ENCODE results near the gene APP.

Gene APP

DNA sequence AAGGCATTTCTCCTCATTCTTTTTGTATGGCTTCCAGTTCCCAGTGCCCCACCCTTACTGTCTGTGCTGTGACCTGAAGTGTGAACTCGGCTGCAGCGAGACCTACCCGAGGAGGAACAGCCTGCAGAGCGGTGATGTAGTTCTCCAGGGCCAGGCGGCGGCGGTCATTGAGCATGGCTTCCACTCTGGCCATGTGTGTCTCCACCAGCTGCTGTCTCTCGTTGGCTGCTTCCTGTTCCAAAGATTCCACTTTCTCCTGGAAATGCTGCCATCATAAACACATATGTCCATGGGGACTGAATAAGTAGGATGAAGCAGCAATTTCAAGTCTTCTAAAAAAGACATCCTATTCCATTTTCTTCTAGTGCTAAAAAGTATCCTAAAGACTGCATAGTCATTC lies 195.6 kb downstream of the APP start:
- DNase-seq (ENCODE audit: low spot score), result no peak

DNA sequence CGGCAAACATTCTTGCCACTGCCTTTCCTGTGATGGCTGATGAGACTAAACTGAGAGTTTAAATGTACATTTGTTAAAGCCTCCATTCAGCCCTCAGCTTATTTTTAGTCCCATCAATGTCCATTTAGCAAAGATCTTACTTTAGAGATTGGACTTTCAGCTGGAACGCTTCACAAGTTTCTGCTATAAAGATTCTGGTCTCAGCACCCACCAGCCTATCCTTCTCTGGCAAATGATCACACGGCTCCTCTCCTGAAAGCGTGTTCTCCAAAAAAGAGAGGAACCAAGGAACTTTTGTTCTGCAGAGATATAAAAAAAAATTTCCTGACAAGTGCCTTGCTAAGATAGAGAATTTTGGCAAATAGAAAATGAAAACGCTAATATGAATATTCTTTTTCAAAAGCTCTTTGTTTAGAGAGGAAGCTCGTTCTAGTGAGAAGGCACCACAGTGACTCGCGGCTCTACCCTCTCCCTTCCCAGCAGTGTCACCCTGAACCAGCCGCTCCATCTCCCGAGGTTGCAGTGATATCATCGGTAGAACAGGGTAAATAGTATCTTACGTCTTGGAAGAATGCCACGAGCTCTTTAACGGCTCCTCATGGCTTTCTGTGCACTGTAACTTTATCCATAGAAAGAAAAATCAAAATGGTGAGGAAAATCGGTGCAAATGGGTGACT lies 200.2 kb downstream of the APP start:
- no peak for DNase-seq (ENCODE audit: low spot score)

DNA sequence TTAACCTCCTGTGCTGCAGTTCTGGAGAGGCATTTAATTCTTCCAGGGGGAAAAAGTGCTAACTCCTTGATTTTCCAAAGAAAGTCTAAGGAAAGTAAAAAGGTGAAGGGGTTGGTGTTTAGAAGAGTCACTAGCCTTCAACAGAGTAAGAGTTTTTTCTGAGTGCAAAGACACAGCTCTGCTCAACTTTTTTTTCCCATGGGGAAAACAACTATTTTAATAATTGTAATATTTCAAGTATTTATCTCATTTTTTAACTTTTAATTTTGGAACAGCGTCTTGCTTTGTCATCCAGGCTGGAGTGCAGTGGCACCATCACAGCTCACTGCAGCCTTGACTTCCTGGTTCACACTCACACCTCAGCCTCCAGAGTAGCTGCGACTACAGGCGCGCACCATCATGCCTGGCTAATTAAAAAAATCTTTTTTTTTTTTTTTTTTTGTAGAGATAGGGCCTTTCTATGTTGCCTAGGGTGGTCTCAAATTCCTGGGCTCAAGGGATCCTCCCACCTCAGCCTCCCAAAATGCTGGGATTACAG lies 202.6 kb downstream of the APP start:
- no peak for DNase-seq (ENCODE audit: low spot score)

DNA sequence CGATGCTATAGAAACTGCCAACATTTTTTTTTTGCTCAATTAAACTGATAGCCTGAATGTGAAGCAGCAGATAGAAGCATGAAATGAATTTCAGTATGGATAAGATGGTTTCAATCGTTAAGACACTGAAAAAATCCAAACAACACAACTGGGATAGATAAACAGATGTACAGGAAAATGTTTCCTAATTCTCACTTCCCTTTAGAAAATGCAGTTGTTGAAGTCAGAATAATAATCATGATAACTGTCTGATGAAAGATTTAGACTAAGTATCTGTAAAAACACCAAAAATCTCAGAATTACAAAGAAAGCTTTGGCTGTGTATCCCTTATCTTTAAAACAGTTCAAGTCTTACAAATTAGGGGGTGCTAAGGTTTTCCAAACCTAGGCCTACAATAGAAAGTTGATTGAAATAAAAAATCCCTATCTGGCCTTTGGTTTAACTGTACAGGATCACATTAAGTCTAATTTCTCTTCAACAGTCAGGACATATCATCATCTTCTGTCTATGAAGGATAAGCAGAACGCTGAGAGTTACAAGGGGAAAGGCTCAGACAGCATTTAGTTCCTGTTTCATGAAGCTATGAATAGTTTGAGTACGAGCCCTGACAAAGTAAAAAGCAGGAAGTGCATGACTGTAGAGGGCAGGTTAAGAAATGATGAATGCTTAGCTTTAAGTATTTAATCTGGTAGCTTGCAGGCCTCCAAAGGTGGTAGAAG lies 203.2 kb downstream of the APP start:
- no peak for DNase-seq (ENCODE audit: low spot score)

DNA sequence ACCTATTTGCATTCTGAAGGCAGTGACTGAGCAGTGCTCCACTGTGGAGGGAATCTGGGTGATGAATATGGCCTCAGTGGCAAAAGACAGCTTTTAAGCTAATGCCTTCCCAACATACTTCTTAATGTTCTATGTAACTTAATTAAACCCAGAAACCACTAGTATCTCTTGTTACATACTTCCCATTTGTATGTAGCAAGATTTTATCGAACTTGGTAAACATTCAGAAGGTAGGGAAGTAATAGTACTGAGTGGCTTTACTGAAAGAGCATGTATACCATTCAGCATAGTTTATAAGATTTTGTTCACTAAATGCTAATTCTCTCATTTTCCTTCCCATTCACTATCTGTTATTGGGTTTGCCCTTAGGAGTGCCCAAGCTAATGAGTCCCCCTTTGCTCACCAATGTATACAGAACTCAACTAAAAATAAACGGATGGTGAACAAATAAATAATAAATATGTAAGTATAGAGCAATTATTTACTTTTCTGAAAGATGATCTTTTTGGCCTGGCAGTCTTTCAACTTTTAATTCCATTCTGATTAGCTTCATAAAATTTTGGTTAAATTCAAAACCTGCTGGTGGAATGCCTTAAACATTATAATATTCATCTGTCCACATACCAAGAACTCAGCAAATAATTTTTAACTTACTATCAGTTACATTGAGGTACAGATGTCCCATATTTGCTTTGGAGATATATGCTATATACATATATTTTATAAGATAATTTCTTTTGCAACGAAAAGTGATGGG lies 204.4 kb downstream of the APP start:
- DNase-seq (ENCODE audit: low spot score), result no peak

DNA sequence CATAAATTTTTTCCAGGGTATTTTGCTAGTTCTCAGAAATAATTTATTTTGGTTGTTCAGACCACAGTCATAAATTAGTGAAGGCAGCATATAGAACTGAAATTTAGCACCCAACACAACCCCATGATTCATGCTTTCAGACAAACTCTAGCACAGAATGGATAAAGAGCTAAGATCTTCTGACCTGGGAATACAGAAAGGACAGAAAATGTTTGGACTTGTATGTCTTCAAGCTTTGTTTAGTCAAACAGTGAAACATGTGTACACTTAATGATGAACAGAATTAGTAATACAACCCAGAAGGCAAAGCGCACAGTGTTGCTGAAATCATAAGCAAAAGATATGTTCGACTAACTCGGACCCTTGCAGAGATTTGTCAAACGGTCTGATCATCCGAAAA lies 205.6 kb downstream of the APP start:
- DNase-seq (ENCODE audit: low spot score), result no peak

DNA sequence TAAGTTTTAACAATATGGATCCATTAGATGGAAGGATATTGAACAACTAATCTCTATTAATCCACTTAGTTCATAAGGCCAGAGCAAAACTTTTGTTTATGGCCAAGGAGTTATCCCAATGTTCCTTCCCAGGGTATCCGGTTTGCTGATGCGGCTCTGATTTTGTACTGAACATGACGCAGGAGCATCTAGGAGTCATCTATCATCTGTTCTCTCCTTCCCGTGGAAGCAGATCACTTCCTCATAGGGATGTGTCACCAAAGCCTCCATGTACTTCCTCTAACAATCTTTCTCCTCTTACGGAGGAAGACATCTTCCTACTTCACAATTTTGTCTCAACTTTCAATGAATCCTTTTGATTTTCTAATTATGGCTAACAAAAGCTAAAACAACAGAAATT lies 206.6 kb downstream of the APP start:
- no peak for DNase-seq (ENCODE audit: low spot score)

DNA sequence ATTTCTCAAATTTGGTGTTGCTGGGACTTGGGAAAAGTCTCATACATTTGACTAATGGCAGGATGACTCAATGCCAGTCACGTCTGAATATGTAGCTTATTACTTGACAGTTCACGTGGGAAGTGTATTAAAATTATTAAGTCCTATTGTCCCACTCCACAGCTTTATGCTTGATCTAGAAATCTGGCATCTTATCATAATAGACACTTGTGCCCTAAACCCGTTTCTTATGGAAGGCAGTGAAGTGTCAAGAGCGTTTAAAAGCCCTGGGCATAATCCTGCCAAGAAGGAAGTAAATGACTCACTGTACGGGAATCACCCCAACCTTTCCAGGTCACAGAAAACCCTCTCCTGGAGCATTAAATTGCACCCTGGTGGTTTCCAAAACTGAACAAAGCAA lies 207.4 kb downstream of the APP start:
- no peak for DNase-seq (ENCODE audit: low spot score)

DNA sequence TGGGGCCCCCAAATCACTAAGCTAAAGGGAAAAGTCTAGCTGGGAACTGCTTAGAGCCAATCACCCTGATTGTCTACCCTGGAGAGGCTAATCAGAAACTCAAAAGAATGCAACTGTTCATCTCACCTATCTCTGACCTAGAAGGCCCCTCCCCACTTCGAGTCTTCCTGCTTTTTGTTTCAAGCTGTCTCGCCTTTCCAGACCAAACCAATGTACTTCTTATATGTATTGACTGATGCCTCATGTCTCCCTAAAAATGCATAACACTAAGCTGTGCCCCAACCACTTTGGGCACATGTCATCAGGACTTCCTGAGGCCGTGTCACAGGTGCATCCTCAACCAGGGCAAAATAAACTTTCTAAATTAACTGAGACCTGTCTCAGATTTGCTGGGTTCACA lies 209.5 kb downstream of the APP start:
- no peak for DNase-seq (ENCODE audit: low spot score)

DNA sequence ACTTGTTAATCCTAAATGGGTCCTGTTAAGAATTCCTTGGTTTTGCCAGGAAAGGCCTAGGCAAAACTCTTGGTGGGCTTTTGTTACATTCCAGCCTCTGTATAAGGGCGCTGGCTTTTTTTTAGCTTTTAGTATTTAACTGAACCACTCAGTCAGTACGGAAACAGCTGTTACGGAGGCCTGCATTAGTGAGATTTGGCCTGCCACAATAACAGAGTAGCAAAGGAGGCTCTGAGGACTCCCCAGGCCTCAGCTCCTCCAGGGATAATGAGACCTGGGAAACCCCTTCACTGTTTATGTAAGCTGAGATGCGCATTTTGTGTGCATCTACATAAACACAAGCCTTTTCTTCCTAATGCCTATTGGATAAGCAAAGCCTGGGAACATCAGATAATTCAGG lies 210.2 kb downstream of the APP start:
- no peak for DNase-seq (ENCODE audit: low spot score)

DNA sequence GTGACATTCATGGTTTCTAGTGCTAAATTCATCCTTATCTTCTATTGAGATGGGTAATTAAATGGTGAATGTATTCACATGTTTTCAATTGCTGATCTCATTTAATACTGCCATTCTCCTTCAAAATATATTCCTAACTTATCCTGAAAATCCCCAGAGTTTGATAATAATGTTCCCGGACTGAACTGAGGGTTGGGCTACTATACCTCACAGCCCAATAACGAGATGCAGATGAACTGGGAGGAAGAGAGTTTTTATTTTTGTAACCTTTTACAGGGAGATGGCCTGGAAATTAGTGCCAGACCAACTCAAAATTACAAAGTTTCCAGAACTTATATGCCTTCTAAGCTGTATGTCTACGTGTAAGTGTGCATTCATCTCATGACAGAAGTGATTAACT lies 210.8 kb downstream of the APP start:
- DNase-seq (ENCODE audit: low spot score), result no peak

DNA sequence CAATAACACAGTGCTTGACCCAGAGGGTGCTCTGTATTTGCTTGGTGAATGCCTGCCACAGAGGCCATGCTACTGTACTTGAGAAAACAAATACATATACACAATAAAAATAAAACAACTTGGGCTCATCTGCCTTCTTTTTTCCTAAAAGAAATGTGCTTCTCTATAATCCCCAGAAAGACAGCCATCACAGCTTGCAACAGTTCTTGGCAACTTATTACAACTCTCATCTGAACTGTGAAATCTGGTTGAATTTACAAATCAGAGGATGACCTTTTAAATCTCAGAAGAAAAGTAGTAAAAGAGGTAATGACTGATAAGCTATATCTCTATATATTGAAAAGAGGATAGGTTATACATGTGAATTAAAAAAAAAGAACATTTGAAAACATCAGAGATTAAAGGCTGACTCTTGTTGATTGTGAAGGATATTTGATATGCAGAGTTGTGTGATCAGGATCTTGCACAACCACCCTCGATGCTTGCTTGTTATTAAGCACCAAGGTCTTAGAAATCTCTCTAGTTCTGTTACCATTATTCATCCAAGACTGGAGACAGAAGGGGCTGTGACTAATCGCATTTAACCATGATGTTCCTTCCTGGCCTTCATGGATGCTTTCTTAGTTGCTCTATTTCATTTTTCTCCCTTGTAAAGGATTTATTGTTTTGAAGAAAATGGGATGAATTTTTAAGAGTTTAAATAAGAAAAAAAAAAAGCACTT lies 213.4 kb downstream of the APP start:
- no peak for DNase-seq (ENCODE audit: low spot score)

DNA sequence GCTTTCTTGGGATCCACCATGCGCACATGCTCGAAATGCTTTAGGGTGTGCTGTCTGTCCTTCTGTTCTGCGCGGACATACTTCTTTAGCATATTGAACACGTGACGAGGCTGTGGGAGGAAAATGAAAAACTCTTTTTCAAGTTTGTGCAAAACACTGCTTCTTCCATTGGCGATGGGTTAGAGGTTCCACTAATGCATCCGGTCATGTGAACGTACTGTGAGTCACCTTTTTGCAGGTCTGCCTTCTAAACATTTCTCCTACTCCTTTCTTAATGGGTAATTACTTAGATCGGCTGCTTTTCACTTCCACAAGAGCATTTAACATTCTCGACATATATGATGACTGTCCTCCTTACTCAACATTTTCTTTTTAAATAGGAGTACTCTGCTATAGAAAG lies 214.9 kb downstream of the APP start:
- no peak for DNase-seq (ENCODE audit: low spot score)

DNA sequence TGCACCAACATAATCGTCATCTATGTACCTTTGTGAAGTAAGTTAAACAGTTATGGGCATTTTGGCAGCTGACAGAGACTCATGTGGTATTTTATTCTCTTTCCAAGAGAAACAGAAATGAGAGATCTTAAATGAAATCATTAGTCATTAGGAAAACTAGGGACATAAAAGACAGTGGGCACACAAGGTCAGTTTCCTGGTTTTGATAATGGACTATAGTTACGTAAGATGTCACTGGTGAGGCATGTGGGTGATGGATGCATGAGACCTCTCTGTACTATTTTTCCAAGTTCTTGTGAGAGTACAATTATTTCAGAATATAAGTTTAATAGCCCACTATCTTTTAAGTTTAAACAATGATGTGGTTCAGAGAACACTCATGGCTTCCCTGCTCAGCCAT lies 216.9 kb downstream of the APP start:
- no peak for DNase-seq (ENCODE audit: low spot score)

DNA sequence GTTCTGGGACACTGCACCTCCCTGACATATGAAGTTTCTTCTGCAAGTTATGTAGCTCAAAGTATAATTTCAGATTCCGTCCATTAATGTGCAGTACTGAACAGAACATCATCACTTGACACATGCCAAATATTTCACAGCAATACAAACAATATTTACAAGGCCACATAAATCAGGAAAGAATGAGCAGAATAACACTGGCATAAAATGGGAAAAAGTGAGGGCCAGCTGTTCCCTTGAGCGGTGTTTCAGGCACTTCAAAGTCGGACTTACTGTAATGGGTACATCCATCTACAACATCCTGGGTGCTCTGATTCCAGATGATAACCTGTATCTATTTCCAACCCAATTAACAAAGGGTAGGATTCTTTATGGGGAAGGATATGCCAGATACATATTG lies 217.4 kb downstream of the APP start:
- DNase-seq (ENCODE audit: low spot score), result no peak

DNA sequence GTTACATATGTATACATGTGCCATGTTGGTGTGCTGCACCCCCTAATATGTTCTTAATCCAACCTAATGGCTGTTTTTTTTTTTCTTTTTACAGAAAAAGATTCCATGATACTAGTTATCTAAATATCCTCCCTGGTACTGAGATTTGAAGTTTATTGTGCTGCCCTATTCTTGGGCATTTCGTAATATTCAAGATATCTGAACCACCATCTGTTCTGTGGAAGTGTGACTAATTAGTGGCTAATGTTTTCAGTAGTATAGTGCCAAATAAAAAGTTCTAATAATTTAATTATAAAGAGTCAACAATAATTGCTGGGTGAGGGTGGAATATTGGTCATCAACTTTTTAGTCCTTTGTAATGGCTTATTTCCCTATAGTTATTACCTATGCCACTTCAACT lies 218.3 kb downstream of the APP start:
- DNase-seq (ENCODE audit: low spot score), result no peak

DNA sequence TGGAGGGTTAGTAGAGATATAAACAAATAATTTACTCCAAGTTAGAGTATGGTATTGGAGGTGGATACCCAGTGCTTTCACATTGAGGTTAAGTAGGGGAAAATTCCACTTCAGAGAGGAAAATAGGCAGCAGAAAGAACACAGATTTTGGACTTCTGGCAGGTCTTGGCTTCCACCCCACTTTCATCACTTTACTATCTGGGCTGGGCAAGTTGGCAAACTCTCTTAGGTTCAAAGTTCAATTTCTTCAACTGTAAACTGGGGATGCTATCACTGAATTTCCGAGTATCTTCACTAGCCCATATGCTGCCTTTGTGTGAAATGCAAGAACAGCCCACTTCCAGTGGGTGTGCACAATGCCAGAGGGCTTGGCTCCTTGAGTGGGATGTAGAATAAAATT lies 220.9 kb downstream of the APP start:
- no peak for DNase-seq (ENCODE audit: low spot score)

DNA sequence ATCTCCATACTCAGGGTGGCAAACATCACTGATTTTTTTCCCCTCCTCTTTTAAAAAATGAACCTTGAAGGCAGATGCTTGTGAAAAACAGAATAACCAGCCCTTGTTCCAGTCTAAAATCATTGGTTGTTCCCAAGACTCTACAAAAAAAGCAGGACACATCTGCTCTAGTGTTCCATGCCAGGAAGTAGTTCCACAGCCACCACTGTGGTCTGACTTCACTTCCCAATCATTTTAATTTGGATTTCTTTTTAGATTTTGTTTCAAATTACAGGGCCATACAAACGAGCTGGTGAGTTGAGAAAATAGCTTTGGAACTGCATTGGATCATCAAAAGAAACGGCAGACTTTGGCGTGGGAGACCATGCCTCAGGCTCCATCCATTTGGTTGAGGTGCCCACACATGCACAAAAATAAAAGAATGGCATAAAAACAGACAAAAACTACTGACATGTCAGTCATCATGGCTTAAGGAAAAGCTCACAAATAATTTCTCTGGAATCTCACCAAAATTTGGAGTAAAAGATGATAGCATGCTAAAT lies 225.8 kb downstream of the APP start:
- DNase-seq (ENCODE audit: low spot score), result no peak

DNA sequence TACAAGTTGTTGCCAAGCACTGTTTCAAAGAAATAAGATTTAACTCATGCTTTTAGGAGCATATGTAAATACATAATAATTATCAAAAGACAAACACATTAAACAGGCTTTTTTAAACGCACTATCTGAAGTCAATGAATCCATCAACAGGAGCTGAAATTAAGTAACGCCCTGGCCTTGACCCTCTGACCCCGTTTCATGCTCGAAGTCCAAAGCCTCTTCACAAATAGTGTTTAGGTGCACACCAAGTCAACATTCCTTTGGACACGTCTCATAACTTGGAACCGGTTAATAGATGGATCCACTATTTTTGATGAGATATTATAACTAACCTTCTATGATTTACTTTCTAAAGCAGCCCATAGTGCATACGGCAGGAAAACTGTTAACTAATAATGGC lies 226.5 kb downstream of the APP start:
- no peak for DNase-seq (ENCODE audit: low spot score)

DNA sequence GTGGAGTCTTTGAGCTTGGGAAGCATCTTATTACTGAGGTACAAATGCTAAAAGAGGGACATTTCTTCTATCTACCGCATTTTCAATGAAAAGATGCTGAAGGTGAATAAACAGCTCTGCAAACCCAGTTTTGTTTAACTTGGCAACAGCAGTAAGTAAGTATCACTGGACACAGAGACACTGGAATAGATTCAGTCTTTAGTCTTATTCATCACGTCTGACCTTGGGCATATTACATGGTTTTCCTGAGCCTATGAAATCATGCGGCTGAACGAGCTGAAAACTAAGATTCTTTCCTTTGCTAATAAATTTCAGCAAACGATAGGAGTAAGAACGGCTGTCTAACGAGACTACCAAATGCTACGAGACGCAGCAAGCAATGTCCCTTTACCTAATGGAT lies 228.4 kb downstream of the APP start:
- no peak for DNase-seq (ENCODE audit: low spot score)

DNA sequence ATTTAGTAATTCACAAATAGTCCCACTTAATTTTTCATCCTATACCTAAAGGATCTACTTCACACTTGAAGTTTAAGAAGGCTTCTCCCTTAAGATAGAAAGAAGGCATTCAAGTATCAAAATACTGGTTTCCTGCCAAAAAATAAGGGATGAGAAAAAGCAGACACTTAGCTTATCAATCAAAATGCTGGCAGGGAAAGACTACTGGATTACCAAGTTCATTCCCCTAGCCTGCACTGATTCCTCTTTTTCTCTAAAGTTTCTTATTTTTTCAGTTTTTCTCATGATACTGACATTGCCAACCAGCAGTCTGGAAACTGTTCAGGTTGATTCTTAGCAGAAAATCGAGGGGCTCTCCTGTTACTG lies 231.2 kb downstream of the APP start:
- DNase-seq (ENCODE audit: low spot score), result no peak

DNA sequence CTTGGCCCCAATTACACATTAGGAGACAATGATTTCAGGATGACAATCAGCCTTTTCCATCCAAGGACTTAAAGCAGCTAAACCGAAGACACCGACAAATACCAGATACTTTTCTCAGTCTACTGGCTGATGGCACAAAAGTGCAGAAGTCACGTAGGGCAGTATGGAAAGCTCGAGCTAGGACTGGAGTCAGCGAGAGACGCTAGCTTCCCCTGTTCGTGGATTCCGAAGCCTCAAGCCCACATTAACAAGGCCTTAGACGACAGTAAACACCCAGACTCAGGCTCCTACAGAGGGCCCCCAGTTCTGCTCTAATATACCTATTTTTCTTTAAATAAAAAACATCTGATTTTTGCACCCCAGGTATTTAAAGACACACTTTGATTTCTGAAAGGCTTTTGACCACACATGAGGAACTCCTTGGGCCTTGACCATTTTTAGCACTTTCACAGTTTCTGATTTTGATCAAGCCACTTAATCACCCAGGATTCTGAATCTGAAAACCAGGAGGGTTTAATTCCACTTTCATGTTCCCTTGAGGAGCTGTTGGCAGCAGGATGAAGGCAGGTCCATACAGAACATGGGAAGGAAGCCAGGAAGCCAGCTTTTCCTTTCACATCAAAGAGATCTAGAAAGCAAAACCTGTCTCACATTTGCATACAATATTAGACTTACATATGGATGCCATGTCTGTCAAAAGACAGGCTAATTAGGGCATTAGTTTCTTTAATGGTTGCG lies 231.7 kb downstream of the APP start:
- no peak for DNase-seq (ENCODE audit: low spot score)
